ENCODE data around the gene TAF9. TPM values are rescaled to one million over a fixed set of nuclear protein-coding genes. Genes with fewer than 3 reads are reported as not detected.

Gene TAF9
- total and polyA plus RNA-seq, 2 of the 13 experiments (the other 11 are each of a cell fraction or from before 2014, with no cell fraction given), result 113 to 218 TPM

GRCh38 chr5:69359699-69360098 lies 9.6 kb downstream of the TAF9 start:
- Histone ChIP-seq H2AFZ (ENCODE audit: low read length) (no peak overlapping the region), H3K79me2 (ENCODE audit: insufficient read depth, low read length) (peaks cover 39% of the 10 kb centered on the region), H3K27ac (ENCODE audit: extremely low read length, insufficient read depth, low read length) (no peak overlapping the region), H3K36me3 (replicated peaks in 1 of 2; ENCODE audit: control insufficient read depth in 1 of 2, insufficient read depth in 2 of 2, low read length in 2 of 2) (peaks cover 9 to 45% of the 10 kb centered on the region in 2 experiments), H4K20me1 (ENCODE audit: insufficient read depth, low read length) (no peaks in the 10 kb centered on the region), H3K4me1 (ENCODE audit: insufficient read depth, low read length) (no peaks in the 10 kb centered on the region), H3K4me3 (replicated peaks in 1 of 3; ENCODE audit: insufficient read depth in 1 of 3, low read depth in 2 of 3, low read length in 3 of 3) (no peak overlapping the region), H3K27me3 (ENCODE audit: control insufficient read depth in 1 of 2, insufficient read depth in 2 of 2, low read length in 2 of 2) (no peaks in the 10 kb centered on the region), H3K9me3 (ENCODE audit: low read length) (no peaks in the 10 kb centered on the region), H3K9ac (ENCODE audit: insufficient read depth, low read depth, low read length) (no peak overlapping the region), H3K4me2 (ENCODE audit: low read depth, low read length) (no peak overlapping the region)
- DNase-seq (ENCODE audit: low spot score) (no peak), ATAC-seq (no peak), FAIRE-seq (no peak)
- in situ Hi-C loops (cut with HindIII; ENCODE audit: extremely low pct_ligation_motif_present, low pct_unique_long_range_greater_than_20kb) (no loop called here), intact Hi-C loops (cut with micrococcal nuclease; ENCODE audit: unreplicated experiment) (no loop called here)
- POLR2A ChIA-PET, result no interaction called here
- WGBS (ENCODE audit: low lambda C conversion rate), result 98% methylated on average over 3 of the region's 3 CpGs
- TF ChIP-seq NAIF1 (CRISPR knock-in tag; IDR thresholded peaks at IDR 0.05; ENCODE audit: borderline replicate concordance), result no peak
- TF ChIP-seq PBX2 (CRISPR knock-in tag; IDR thresholded peaks at IDR 0.05), result no peak
- TF ChIP-seq MNT (IDR thresholded peaks at IDR 0.05), result no peak
- TF ChIP-seq IKZF4 (CRISPR knock-in tag; IDR thresholded peaks at IDR 0.05; ENCODE audit: borderline replicate concordance, low read depth, not compliant biosample characterization), result no peak
- no peak for TF ChIP-seq PLRG1 (conservative IDR thresholded peaks at IDR 0.05)
- no peak for TF ChIP-seq RBM22 (optimal IDR thresholded peaks at IDR 0.05; ENCODE audit: low read length)
- no peak for TF ChIP-seq CREB1 (IDR thresholded peaks at IDR 0.05)
- TF ChIP-seq CREB1 (CRISPR knock-in tag; IDR thresholded peaks at IDR 0.05), result no peak
- TF ChIP-seq POLR2AphosphoS2 (IDR thresholded peaks at IDR 0.05; ENCODE audit: low read depth, low read length), result no peak
- TF ChIP-seq, protein P1, sequence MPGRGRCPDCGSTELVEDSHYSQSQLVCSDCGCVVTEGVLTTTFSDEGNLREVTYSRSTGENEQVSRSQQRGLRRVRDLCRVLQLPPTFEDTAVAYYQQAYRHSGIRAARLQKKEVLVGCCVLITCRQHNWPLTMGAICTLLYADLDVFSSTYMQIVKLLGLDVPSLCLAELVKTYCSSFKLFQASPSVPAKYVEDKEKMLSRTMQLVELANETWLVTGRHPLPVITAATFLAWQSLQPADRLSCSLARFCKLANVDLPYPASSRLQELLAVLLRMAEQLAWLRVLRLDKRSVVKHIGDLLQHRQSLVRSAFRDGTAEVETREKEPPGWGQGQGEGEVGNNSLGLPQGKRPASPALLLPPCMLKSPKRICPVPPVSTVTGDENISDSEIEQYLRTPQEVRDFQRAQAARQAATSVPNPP (CRISPR knock-in tag; IDR thresholded peaks at IDR 0.05), result no peak
- TF ChIP-seq, protein P2, sequence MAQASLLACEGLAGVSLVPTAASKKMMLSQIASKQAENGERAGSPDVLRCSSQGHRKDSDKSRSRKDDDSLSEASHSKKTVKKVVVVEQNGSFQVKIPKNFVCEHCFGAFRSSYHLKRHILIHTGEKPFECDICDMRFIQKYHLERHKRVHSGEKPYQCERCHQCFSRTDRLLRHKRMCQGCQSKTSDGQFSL (CRISPR knock-in tag; IDR thresholded peaks at IDR 0.05), result no peak
- no peak for TF ChIP-seq SNAPC5 (CRISPR knock-in tag; IDR thresholded peaks at IDR 0.05; ENCODE audit: borderline replicate concordance)
- BruUV-seq (replicated peaks), result no TSS peak
- CTCF ChIA-PET (ENCODE audit: low intra/inter-chr PET ratio, low total read pairs), result no interaction called here
